HepG2 (cell line): Measurements from ENCODE around the gene TMEM74B. TPM values are rescaled to one million over a fixed set of nuclear protein-coding genes. Genes with fewer than 3 reads are reported as not detected.

ENCODE experiments used
- CEBPG ChIP-seq: IDR thresholded peaks from 2 replicates; pipeline ENCODE4 v1.6.1; 2016
- DR1 ChIP-seq: sonication (generic); formaldehyde crosslinking; IDR thresholded peaks from 2 replicates; pipeline ENCODE4 v1.8.0; 2021; ENCODE audit warnings: mild to moderate bottlenecking, missing genetic modification reagents, inconsistent platforms
- NFIC ChIP-seq: IDR thresholded peaks from 2 replicates; pipeline ENCODE4 v1.6.1; 2012; ENCODE audit warnings: mild to moderate bottlenecking, low read length, inconsistent platforms
- RARA ChIP-seq: IDR thresholded peaks from 2 replicates; pipeline ENCODE4 v1.6.1; 2016; ENCODE audit warnings: missing genetic modification reagents, missing compliant biosample characterization
- SAP130 ChIP-seq: IDR thresholded peaks from 2 replicates; pipeline ENCODE4 v1.6.1; 2016; ENCODE audit warnings: low read depth
- TSC22D2 ChIP-seq: sonication (generic); formaldehyde crosslinking; IDR thresholded peaks from 2 replicates; pipeline ENCODE4 v1.5.1; 2020; ENCODE audit warnings: missing genetic modification reagents, mild to moderate bottlenecking, borderline replicate concordance
- WIZ ChIP-seq: sonication (generic); formaldehyde crosslinking; IDR thresholded peaks from 2 replicates; pipeline ENCODE4 v1.5.1; 2020; ENCODE audit warnings: mild to moderate bottlenecking, missing genetic modification reagents
- XRCC5 ChIP-seq: fragments of 200-400 bp; formaldehyde crosslinking; optimal IDR thresholded peaks from 2 replicates; pipeline ENCODE3; 2017; ENCODE audit warnings: mild to moderate bottlenecking, low read length
- ZBTB21 ChIP-seq: sonication (generic); formaldehyde crosslinking; IDR thresholded peaks from 2 replicates; pipeline ENCODE4 v1.4.0; 2020; ENCODE audit warnings: missing genetic modification reagents
- ZBTB42 ChIP-seq: sonication (generic); formaldehyde crosslinking; IDR thresholded peaks from 2 replicates; pipeline ENCODE4 v1.5.0; 2020; ENCODE audit warnings: mild to moderate bottlenecking, missing genetic modification reagents
- ZFP37 ChIP-seq: sonication (generic); formaldehyde crosslinking; IDR thresholded peaks from 2 replicates; pipeline ENCODE4 v1.4.0; 2020; ENCODE audit warnings: missing genetic modification reagents, borderline replicate concordance
- ZNF629 ChIP-seq: sonication (generic); formaldehyde crosslinking; conservative IDR thresholded peaks from 2 replicates; pipeline ENCODE4 v1.5.0; 2020; ENCODE audit warnings: missing genetic modification reagents
- ZNF768 ChIP-seq: sonication (generic); formaldehyde crosslinking; IDR thresholded peaks from 2 replicates; pipeline ENCODE4 v1.4.0; 2020; ENCODE audit warnings: missing genetic modification reagents
- polyA plus RNA-seq, 8 experiments: library from polyadenylated mRNA; depleted of rRNA in 3 of 8; stranded (reverse) in 7 of 8; unstranded in 1 of 8; fragments of >200 nt; fragmentation: Illumina TruSeq in 4 of 8; extraction: Trizol in 4 of 8; gene quantifications; 2 replicates each; pipeline versions ENCODE4 v1.2.1 to v1.2.3, GENCODE V29; 2011 to 2016; ENCODE audit warnings: low read depth in 4 of 8, missing spikeins in 1 of 8, mixed read lengths in 1 of 8; ENCODE audit not compliant: insufficient read depth in 1 of 8
- total RNA-seq, 5 experiments: library from RNA; depleted of rRNA; stranded (reverse); fragments of >200 nt; fragmentation: Illumina TruSeq; extraction: Trizol; gene quantifications; 2 replicates each; pipeline ENCODE4 v1.2.3, GENCODE V29; 2016; ENCODE audit warnings: low read depth in 1 of 5
- TF ChIP-seq, protein P1 (sequence below): sonication (generic); formaldehyde crosslinking; IDR thresholded peaks from 2 replicates; pipeline ENCODE4 v1.4.0; 2020; ENCODE audit warnings: missing genetic modification reagents
- TF ChIP-seq, protein P2 (sequence below): sonication (generic); formaldehyde crosslinking; IDR thresholded peaks from 2 replicates; pipeline ENCODE4 v1.4.0; 2020; ENCODE audit warnings: missing genetic modification reagents
- TF ChIP-seq, protein P3 (sequence below): IDR thresholded peaks from 2 replicates; pipeline ENCODE4 v1.6.1; 2018; ENCODE audit warnings: missing genetic modification reagents, mild to moderate bottlenecking, missing compliant biosample characterization

TMEM74B gene
- total and polyA plus RNA-seq, 2 of the 13 experiments (the other 11 are each of a cell fraction or from before 2014, with no cell fraction given), result 4.7 to 18.4 TPM

DNA sequence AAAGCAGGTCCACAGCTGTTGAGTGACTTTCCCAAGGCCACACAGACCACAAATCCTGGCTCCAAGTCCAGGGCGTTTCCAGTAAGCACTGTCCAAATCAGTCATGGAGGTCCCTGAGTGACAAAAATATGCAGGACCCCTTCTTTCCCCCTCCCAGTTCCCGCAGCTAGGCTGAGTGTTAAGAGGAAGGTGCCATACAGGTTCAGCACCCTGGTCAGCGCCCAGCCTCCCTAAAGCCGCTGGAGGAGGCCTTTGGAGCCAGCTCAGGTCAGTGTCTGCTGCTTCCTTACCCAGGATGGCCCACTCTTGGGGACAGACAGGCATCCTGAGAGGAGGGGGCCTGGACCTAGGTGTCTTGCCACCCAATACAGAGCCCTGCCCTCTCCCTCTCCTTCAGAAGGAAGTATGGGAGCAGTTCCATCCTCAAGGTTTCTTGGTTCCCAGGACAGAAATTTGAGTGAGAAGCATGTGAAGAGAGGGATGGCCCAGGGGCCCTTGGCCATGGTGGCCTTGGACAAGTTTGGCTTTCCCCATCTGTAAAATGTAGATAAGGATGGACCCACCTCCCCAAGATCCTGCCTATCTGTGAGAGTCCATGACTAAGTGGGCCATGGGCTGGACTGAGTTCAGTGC is 13.2 kb downstream of the TMEM74B start (continued):
- TF ChIP-seq RARA (peak; percentile 42; the same call in 1 of the 2 replicates), TSC22D2 (CRISPR knock-in tag) (0 out of 2 replicates have a peak, but pooled peaks have one; percentile 39), ZFP37 (CRISPR knock-in tag) (peak; percentile 92; the same call in 1 of the 2 replicates), WIZ (CRISPR knock-in tag) (peak; percentile 87; the same call in 1 of the 2 replicates), SAP130 (CRISPR knock-in tag) (peak; percentile 58; the same call in 1 of the 2 replicates), CEBPG (CRISPR knock-in tag) (no peak), ZNF768 (CRISPR knock-in tag) (peak; percentile 29; the same call in 1 of the 2 replicates), ZBTB42 (0 out of 2 replicates have a peak, but pooled peaks have one; percentile 69), NFIC (no peak), XRCC5 (peak; percentile 73), ZNF629 (CRISPR knock-in tag) (no peak), ZBTB21 (CRISPR knock-in tag) (peak; percentile 28; the same call in 1 of the 2 replicates), DR1 (CRISPR knock-in tag) (no peak)
- TF ChIP-seq, protein P1, sequence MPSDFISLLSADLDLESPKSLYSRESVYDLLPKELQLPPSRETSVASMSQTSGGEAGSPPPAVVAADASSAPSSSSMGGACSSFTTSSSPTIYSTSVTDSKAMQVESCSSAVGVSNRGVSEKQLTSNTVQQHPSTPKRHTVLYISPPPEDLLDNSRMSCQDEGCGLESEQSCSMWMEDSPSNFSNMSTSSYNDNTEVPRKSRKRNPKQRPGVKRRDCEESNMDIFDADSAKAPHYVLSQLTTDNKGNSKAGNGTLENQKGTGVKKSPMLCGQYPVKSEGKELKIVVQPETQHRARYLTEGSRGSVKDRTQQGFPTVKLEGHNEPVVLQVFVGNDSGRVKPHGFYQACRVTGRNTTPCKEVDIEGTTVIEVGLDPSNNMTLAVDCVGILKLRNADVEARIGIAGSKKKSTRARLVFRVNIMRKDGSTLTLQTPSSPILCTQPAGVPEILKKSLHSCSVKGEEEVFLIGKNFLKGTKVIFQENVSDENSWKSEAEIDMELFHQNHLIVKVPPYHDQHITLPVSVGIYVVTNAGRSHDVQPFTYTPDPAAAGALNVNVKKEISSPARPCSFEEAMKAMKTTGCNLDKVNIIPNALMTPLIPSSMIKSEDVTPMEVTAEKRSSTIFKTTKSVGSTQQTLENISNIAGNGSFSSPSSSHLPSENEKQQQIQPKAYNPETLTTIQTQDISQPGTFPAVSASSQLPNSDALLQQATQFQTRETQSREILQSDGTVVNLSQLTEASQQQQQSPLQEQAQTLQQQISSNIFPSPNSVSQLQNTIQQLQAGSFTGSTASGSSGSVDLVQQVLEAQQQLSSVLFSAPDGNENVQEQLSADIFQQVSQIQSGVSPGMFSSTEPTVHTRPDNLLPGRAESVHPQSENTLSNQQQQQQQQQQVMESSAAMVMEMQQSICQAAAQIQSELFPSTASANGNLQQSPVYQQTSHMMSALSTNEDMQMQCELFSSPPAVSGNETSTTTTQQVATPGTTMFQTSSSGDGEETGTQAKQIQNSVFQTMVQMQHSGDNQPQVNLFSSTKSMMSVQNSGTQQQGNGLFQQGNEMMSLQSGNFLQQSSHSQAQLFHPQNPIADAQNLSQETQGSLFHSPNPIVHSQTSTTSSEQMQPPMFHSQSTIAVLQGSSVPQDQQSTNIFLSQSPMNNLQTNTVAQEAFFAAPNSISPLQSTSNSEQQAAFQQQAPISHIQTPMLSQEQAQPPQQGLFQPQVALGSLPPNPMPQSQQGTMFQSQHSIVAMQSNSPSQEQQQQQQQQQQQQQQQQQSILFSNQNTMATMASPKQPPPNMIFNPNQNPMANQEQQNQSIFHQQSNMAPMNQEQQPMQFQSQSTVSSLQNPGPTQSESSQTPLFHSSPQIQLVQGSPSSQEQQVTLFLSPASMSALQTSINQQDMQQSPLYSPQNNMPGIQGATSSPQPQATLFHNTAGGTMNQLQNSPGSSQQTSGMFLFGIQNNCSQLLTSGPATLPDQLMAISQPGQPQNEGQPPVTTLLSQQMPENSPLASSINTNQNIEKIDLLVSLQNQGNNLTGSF (CRISPR knock-in tag), result peak; percentile 90
- TF ChIP-seq, protein P2, sequence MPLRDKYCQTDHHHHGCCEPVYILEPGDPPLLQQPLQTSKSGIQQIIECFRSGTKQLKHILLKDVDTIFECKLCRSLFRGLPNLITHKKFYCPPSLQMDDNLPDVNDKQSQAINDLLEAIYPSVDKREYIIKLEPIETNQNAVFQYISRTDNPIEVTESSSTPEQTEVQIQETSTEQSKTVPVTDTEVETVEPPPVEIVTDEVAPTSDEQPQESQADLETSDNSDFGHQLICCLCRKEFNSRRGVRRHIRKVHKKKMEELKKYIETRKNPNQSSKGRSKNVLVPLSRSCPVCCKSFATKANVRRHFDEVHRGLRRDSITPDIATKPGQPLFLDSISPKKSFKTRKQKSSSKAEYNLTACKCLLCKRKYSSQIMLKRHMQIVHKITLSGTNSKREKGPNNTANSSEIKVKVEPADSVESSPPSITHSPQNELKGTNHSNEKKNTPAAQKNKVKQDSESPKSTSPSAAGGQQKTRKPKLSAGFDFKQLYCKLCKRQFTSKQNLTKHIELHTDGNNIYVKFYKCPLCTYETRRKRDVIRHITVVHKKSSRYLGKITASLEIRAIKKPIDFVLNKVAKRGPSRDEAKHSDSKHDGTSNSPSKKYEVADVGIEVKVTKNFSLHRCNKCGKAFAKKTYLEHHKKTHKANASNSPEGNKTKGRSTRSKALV (CRISPR knock-in tag), result no peak
- TF ChIP-seq, protein P3, sequence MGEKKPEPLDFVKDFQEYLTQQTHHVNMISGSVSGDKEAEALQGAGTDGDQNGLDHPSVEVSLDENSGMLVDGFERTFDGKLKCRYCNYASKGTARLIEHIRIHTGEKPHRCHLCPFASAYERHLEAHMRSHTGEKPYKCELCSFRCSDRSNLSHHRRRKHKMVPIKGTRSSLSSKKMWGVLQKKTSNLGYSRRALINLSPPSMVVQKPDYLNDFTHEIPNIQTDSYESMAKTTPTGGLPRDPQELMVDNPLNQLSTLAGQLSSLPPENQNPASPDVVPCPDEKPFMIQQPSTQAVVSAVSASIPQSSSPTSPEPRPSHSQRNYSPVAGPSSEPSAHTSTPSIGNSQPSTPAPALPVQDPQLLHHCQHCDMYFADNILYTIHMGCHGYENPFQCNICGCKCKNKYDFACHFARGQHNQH (CRISPR knock-in tag), result peak; percentile 52; the same call in 1 of the 2 replicates
